Heart left ventricle (tissue), 16 donors: ENCODE results near the gene LAMA4. TPM values are rescaled to one million over a fixed set of nuclear protein-coding genes. Genes with fewer than 3 reads are reported as not detected.

ENCODE experiments used
- ATAC-seq, 4 donors: fragments of 200-7000 bp; cut with Tn5 transposase; one replicate each; pipeline ENCODE4 v1.9.1; 2020 to 2022; ENCODE audit warnings: moderate library complexity in 4 of 4, mild to moderate bottlenecking in 3 of 4, moderate number of reproducible peaks in 1 of 4
- DNase-seq, 5 donors: peaks; one replicate each; pipeline ENCODE4 v3.0.0-alpha.2; 2020
- H3K27ac ChIP-seq, 12 donors: fragments of 200-600 bp; sonication (generic) in 4 of 12; one replicate each; pipeline versions ENCODE4 v1.5.0 to v1.8.0; 2016 to 2022; ENCODE audit warnings: mild to moderate bottlenecking in 2 of 12
- H3K27me3 ChIP-seq, 9 donors: fragments of 200-600 bp; sonication (generic) in 2 of 9; one replicate each; pipeline versions ENCODE4 v1.5.1 to v1.8.0; 2016 to 2022; ENCODE audit warnings: mild to moderate bottlenecking in 3 of 9
- H3K36me3 ChIP-seq, 9 donors: fragments of 200-600 bp; sonication (generic) in 2 of 9; one replicate each; pipeline versions ENCODE4 v1.5.0 to v1.8.0; 2018 to 2022; ENCODE audit warnings: mild to moderate bottlenecking in 2 of 9
- H3K4me1 ChIP-seq, 12 donors: fragments of 200-600 bp; sonication (generic) in 4 of 12; one replicate each; pipeline versions ENCODE4 v1.5.0 to v1.8.0; 2016 to 2022; ENCODE audit warnings: mild to moderate bottlenecking in 3 of 12
- H3K4me3 ChIP-seq, 12 donors: fragments of 200-600 bp; sonication (generic) in 4 of 12; one replicate each; pipeline versions ENCODE4 v1.5.0 to v1.8.0; 2017 to 2022; ENCODE audit warnings: mild to moderate bottlenecking in 9 of 12, moderate library complexity in 4 of 12
- H3K9me3 ChIP-seq, 12 donors: fragments of 200-600 bp; sonication (generic) in 4 of 12; one replicate each; pipeline versions ENCODE4 v1.5.0 to v1.8.0; 2016 to 2022; ENCODE audit warnings: mild to moderate bottlenecking in 1 of 12
- POLR2A ChIP-seq, 2 donors: fragments of 450-650 bp; IDR thresholded peaks; one replicate each; pipeline ENCODE4 v1.6.1; 2017; ENCODE audit warnings: antibody characterized with exemption in 2 of 2, mild to moderate bottlenecking in 2 of 2, moderate library complexity in 2 of 2
- WGBS, 4 donors: extraction: QIAGEN DNeasy Blood & Tissue Kit in 2 of 4; methylation state at CpG; one replicate each; pipeline versions ENCODE4 v1.1.5 to v1.1.7; 2013 to 2018; 5-methylcytosine and 5-hydroxymethylcytosine counted together
- intact Hi-C, 10 donors: fragments of 100-400 bp; cut with DNase I; formaldehyde crosslinking; loops; one replicate each; pipeline versions ENCODE4 v1.11.1 to v1.14.2; 2022
- polyA plus RNA-seq, 2 donors: library from polyadenylated mRNA; stranded (reverse); fragments of 200-250 nt; gene quantifications; one replicate each; pipeline ENCODE4 v1.2.3, GENCODE V29; 2013
- total RNA-seq, 9 donors: library from RNA; depleted of rRNA in 2 of 9; stranded (reverse); fragments of >200 nt in 2 of 9; fragmentation: NEBNext Ultra II Directional in 3 of 9; extraction: Animal tissue kit (Norgen Biotek cat#: 25700) in 3 of 9; gene quantifications; one replicate each; pipeline versions ENCODE4 v1.1.0 to v1.2.4, GENCODE V29; 2016 to 2023
- TF ChIP-seq, protein P1 (sequence below), 12 donors: fragments of 200-600 bp; sonication (generic) in 4 of 12; IDR thresholded peaks; one replicate each; pipeline versions ENCODE4 v1.5.0 to v1.8.0; 2018 to 2022; ENCODE audit warnings: antibody characterized with exemption in 12 of 12, mild to moderate bottlenecking in 5 of 12
- donor health status: ischemic (EF 13 %, LVEDD 7.1; RV severe dilation, severe dysfunction).
- donor health status: healthy with polysubstance abuse.
- donor health status: DM: no; HTN: yes; CAD: no.
- donor health status: DM: no; HTN: no; CAD: no.
- donor health status: ischemic (EF 25% LVEDD 6.9; RV normal size, moderate dysfunction).
- donor health status: ischemic (EF 25% LVEDD 5.7; RV mildly dilated, moderate dysfunction).
- donor health status: healthy.
- donor health status: DM: yes; HTN: yes; CAD: no.
- donor health status: ischemic (EF 35%, LVEDD 5.7; RV mildly dilated, moderate dysfunction).
- donor health status: nonischemic (EF 11% LVEDD 7.7; RV severe dilation, severe dysfunction).
- donor health status: DM: yes; HTN: yes; CAD: no.
- donor health status: PGD.
- donor health status: ischemic (EF 29% LVEDD 5.4; RV normal size, mild dysfunction).
- donor health status: nonischemic (EF 23%, LVEDD 6.1; RV moderate dilation, normal function).

Gene LAMA4
- total and polyA plus RNA-seq, 11 donors, result 23.8 to 132 (median 56.9) TPM

DNA sequence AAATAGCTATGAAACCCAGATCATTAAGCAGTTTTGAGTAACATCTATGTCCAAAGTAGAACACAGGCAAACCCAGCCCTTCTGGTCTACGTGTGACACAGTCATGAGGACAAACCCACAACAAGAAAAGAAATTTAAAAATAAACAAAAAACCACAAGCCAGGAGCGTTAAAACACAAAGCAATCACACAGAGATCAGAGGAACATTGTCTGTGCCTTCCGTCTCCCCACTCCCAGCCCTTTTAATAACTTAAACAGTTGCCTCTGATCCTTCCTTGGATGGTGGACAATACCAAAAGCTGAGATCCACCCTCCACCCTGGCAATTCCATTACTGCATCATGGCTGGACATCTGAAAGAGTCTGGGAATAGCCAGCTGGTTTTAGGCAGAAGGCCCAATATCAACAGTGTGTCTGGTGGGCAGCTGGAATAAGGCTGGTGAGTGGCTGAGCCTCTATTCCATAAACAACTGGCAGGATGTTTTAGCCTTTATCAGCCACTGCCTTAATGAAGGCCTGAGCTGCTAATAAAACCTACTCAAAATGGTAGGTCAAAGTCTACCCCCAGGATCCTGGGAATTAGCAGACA, 15.7 kb upstream of the LAMA4 start:
- H3K4me1 ChIP-seq, result peaks cover 0 to 31% (median 22%) of the 10 kb centered on the region in 12 donors
- peak overlapping the region in 9 of 12 donors; percentile 57 to 80 (median 72) for H3K27ac ChIP-seq
- H3K27me3 ChIP-seq, result no peaks in the 10 kb centered on the region
- DNase-seq (no peak), ATAC-seq (peak in 3 of 4 donors; percentile 18 to 78 (median 38))
- WGBS, 4 donors, result 63 to 78% (median 70%) methylated on average over 3 of the region's 3 CpGs
- H3K9me3 ChIP-seq, result no peaks in the 10 kb centered on the region
- intact Hi-C loops, result loop anchor here in 2 of 10 donors (1.0 to 5.0 kb wide), 3 partner anchors 89 to 403 kb away; no protein-coding TSS in a partner anchor
- H3K36me3 ChIP-seq, result no peaks in the 10 kb centered on the region
- TF ChIP-seq POLR2A (IDR thresholded peaks at IDR 0.05), result no peak
- TF ChIP-seq, protein P1, sequence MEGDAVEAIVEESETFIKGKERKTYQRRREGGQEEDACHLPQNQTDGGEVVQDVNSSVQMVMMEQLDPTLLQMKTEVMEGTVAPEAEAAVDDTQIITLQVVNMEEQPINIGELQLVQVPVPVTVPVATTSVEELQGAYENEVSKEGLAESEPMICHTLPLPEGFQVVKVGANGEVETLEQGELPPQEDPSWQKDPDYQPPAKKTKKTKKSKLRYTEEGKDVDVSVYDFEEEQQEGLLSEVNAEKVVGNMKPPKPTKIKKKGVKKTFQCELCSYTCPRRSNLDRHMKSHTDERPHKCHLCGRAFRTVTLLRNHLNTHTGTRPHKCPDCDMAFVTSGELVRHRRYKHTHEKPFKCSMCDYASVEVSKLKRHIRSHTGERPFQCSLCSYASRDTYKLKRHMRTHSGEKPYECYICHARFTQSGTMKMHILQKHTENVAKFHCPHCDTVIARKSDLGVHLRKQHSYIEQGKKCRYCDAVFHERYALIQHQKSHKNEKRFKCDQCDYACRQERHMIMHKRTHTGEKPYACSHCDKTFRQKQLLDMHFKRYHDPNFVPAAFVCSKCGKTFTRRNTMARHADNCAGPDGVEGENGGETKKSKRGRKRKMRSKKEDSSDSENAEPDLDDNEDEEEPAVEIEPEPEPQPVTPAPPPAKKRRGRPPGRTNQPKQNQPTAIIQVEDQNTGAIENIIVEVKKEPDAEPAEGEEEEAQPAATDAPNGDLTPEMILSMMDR (IDR thresholded peaks at IDR 0.05), result no peak
- H3K4me3 ChIP-seq, result no peak overlapping the region

GRCh38 chr6:112269114-112269513, 14.7 kb upstream of the LAMA4 start:
- ATAC-seq (peak; percentile 57 to 75 (median 66)), DNase-seq (peak in 1 of 5 donors; percentile 34)
- Histone ChIP-seq H3K4me1 (peaks cover 0 to 31% (median 22%) of the 10 kb centered on the region in 12 donors), H3K36me3 (no peaks in the 10 kb centered on the region), H3K27ac (peak overlapping the region; percentile 6 to 80 (median 70)), H3K9me3 (no peaks in the 10 kb centered on the region), H3K4me3 (no peak overlapping the region), H3K27me3 (no peaks in the 10 kb centered on the region)
- TF ChIP-seq, protein P1 (IDR thresholded peaks at IDR 0.05), result peak in 9 of 12 donors; percentile 11 to 58 (median 42)
- TF ChIP-seq POLR2A (IDR thresholded peaks at IDR 0.05), result no peak
- intact Hi-C loops, result loop anchor here in 2 of 10 donors (1.0 to 5.0 kb wide), 3 partner anchors 88 to 402 kb away; no protein-coding TSS in a partner anchor
- WGBS, 4 donors, result 42 to 51% (median 43%) methylated on average over 5 of the region's 5 CpGs

DNA sequence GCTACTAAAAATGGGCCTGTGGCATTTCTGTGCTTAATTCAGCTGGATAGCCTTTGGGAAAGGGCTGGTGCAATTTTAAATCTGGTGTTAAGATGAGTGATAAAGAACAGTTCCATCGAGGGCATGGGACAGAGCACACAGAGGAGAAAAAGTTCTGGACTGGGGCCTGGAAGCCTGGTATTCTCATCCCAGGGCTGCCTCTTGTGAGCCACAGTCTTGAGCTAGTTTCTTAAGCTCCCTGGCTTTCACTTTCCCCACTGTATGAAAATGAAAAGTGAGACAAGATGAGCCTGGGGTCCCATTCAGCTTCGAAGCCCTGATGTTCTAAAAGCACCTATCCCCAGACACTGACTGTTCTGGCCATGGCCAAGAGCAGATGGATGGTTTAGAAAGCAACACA, 14.3 kb upstream of the LAMA4 start:
- H3K4me3 ChIP-seq, result no peak overlapping the region

GRCh38 chr6:112268019-112268418, 13.7 kb upstream of the LAMA4 start:
- peak overlapping the region in 11 of 12 donors; percentile 57 to 80 (median 70) for H3K27ac ChIP-seq
- peak in 1 of 4 donors; percentile 47 for ATAC-seq

More for the DNA sequence above, 14.3 kb upstream of the LAMA4 start:
- TF ChIP-seq, protein P1 (IDR thresholded peaks at IDR 0.05), result no peak
- TF ChIP-seq POLR2A (IDR thresholded peaks at IDR 0.05), result no peak
- H3K4me1 ChIP-seq, result peaks cover 0 to 31% (median 22%) of the 10 kb centered on the region in 12 donors
- ATAC-seq (peak in 3 of 4 donors; percentile 42 to 58 (median 50)), DNase-seq (no peak)
- H3K27me3 ChIP-seq, result no peaks in the 10 kb centered on the region
- H3K27ac ChIP-seq, result peak overlapping the region in 11 of 12 donors; percentile 57 to 80 (median 70)
- 36 to 55% (median 49%) methylated on average over 2 of the region's 2 CpGs for WGBS, 4 donors
- no peaks in the 10 kb centered on the region for H3K36me3 ChIP-seq
- H3K9me3 ChIP-seq, result no peaks in the 10 kb centered on the region
- intact Hi-C loops, result loop anchor here in 2 of 10 donors (1.0 to 5.0 kb wide), 3 partner anchors 88 to 401 kb away; no protein-coding TSS in a partner anchor

More at GRCh38 chr6:112268019-112268418, 13.7 kb upstream of the LAMA4 start:
- no peaks in the 10 kb centered on the region for H3K9me3 ChIP-seq
- no peaks in the 10 kb centered on the region for H3K27me3 ChIP-seq
- H3K36me3 ChIP-seq, result no peaks in the 10 kb centered on the region
- TF ChIP-seq, protein P1 (IDR thresholded peaks at IDR 0.05), result no peak
- TF ChIP-seq POLR2A (IDR thresholded peaks at IDR 0.05), result no peak
- WGBS, 4 donors, result 93 to 97% (median 96%) methylated on average over 2 of the region's 2 CpGs
- no peak overlapping the region for H3K4me3 ChIP-seq
- H3K4me1 ChIP-seq, result peaks cover 0 to 31% (median 22%) of the 10 kb centered on the region in 12 donors
- intact Hi-C loops, result loop anchor here in 2 of 10 donors (2.0 to 5.0 kb wide), 2 partner anchors 87 to 401 kb away; no protein-coding TSS in a partner anchor
- DNase-seq, result no peak
